ENCODE results near the gene ZNF699. TPM values are rescaled to one million over a fixed set of nuclear protein-coding genes. Genes with fewer than 3 reads are reported as not detected.
A peak's percentile ranks its signal among the peaks of the same experiment; 100 is the strongest.

Gene ZNF699
- total RNA-seq (2012; rRNA removed): 7.2 and 7.3 TPM in 2 replicates
- polyA plus RNA-seq (2012; rRNA removed): 1.3 and 1.5 TPM in 2 replicates
- polyA plus RNA-seq (2012; cell fraction: cytosol; rRNA removed): 0.84 and 2.7 TPM in 2 replicates
- 4.9 and 6.5 TPM in 2 replicates for polyA plus RNA-seq (2012; cell fraction: nucleus; rRNA removed; ENCODE audit: low replicate concordance)
- Bru-seq, nascent RNA: percentile 71 among the genes with signal in this experiment
- BruChase-seq, experiment 1, labeled RNA remaining after a 6-hour chase: percentile 53 among the genes with signal in this experiment
- percentile 51 among the genes with signal in this experiment for BruChase-seq, experiment 2, labeled RNA remaining after a 2-hour chase
- long read RNA-seq, partial matches to known transcripts: 1 of 3 reads
- long read RNA-seq, other reads (novel, unspliced or antisense): 1 of 3 reads

GRCh38 chr19:9309139-9309973, at the start of gene ZNF699:
TSS of gene ZNF699 (minus strand) at chr19:9309838. CDS start at chr19:9305119, 4,719 bp downstream.
- Histone ChIP-seq H3K18ac (ENCODE audit: low read depth, low read length) (peak within 1 kb of the TSS; percentile 62), H2BK5ac (ENCODE audit: low read depth, low read length, poor library complexity, severe bottlenecking) (peak within 1 kb of the TSS; percentile 57), H3K4me1 (ENCODE audit: control insufficient read depth, insufficient read depth, low read length) (0 out of 2 replicates have a peak, but pooled peaks cover 2% of the 10 kb centered on the region), H3K14ac (replicated peaks; ENCODE audit: low read depth, low read length) (peak within 1 kb of the TSS; percentile 62), H2AK9ac (replicated peaks; ENCODE audit: low read depth, low read length, poor library complexity) (peak within 1 kb of the TSS; percentile 81), H3K4me3 (ENCODE audit: insufficient read depth, low read depth, low read length) (peak within 1 kb of the TSS; percentile 94), H3K36me3 (ENCODE audit: control insufficient read depth, insufficient read depth, low read length) (peaks cover 2% of the 10 kb centered on the region), H3K9ac (ENCODE audit: low read depth, low read length) (peak within 1 kb of the TSS; percentile 80), H3K56ac (ENCODE audit: extremely low read depth, insufficient read depth, low read length) (peak within 1 kb of the TSS; percentile 63), H3K4ac (ENCODE audit: low read depth, low read length) (peak within 1 kb of the TSS; percentile 84), H3K79me1 (ENCODE audit: low read depth in 1 of 2, low read length in 2 of 2) (peaks cover 2 to 4% of the 10 kb centered on the region in 2 experiments; a peak in 1 of 4 replicates), H4K91ac (ENCODE audit: insufficient read depth, low read depth, low read length) (peak within 1 kb of the TSS; percentile 91), H2BK120ac (ENCODE audit: low read depth, low read length) (peak within 1 kb of the TSS; percentile 91), H3K27me3 (ENCODE audit: control insufficient read depth, insufficient read depth, low read length) (no peaks in the 10 kb centered on the region), H2AK5ac (ENCODE audit: low read depth, low read length) (no peak within 1 kb of the TSS), H3K4me2 (ENCODE audit: low read depth, low read length) (peak within 1 kb of the TSS; percentile 91), H4K5ac (ENCODE audit: low read depth, low read length) (peak within 1 kb of the TSS; percentile 55), H2BK15ac (ENCODE audit: low read depth, low read length) (peak within 1 kb of the TSS; percentile 53; the same call in 1 of the 3 replicates), H3K23ac (ENCODE audit: low read depth, low read length) (peak within 1 kb of the TSS; percentile 91), H4K20me1 (ENCODE audit: insufficient read depth, low read length) (no peaks in the 10 kb centered on the region), H3K9me3 (ENCODE audit: control insufficient read depth, insufficient read depth, low read length) (peaks cover under 1% of the 10 kb centered on the region; the same call in 1 of the 2 replicates), H3K27ac (ENCODE audit: insufficient read depth, low read length) (peak within 1 kb of the TSS; percentile 86), H3K9me1 (ENCODE audit: insufficient read depth, low read length) (no peaks in the 10 kb centered on the region; the same call in 1 of the 2 replicates), H4K8ac (ENCODE audit: low read depth in 2 of 2, low read length in 2 of 2) (peak within 1 kb of the TSS; percentile 78 to 92), H2AFZ (replicated peaks; ENCODE audit: low read length, poor library complexity) (peak within 1 kb of the TSS; percentile 99), H2BK20ac (ENCODE audit: low read depth, low read length) (peak within 1 kb of the TSS; percentile 73; the same call in 1 of the 2 replicates)
- no TSS peak for BruUV-seq (replicated peaks)
- CTCF ChIA-PET: no interaction called here
- ATAC-seq (ENCODE audit: low read depth): peak; percentile 92
- in situ Hi-C loops (cut with MboI; ENCODE audit: low sequenced_read_pairs) (no loop called here), dilution Hi-C loops (cut with HindIII; ENCODE audit: low sequenced_read_pairs, unreplicated experiment) (no loop called here), intact Hi-C loops (cut with micrococcal nuclease) (loop anchor here (1.0 to 5.0 kb wide), 2 partner anchors 15 to 167 kb away; partner anchors contain the start of genes ZNF317 and ZNF559)
- TF ChIP-seq, protein P1, sequence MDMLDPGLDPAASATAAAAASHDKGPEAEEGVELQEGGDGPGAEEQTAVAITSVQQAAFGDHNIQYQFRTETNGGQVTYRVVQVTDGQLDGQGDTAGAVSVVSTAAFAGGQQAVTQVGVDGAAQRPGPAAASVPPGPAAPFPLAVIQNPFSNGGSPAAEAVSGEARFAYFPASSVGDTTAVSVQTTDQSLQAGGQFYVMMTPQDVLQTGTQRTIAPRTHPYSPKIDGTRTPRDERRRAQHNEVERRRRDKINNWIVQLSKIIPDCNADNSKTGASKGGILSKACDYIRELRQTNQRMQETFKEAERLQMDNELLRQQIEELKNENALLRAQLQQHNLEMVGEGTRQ (IDR thresholded peaks at IDR 0.05; ENCODE audit: low read depth, low read length): no peak
- TF ChIP-seq NFE2L2 (IDR thresholded peaks at IDR 0.05; ENCODE audit: low read depth, low read length) (no peak), POLR2A (IDR thresholded peaks at IDR 0.05; ENCODE audit: low read depth, low read length) (peak; percentile 81), BHLHE40 (IDR thresholded peaks at IDR 0.05; ENCODE audit: low read depth, low read length) (no peak), MXI1 (IDR thresholded peaks at IDR 0.05; ENCODE audit: borderline replicate concordance, low read depth, low read length) (peak; percentile 46; the same call in 1 of the 2 replicates), CHD1 (IDR thresholded peaks at IDR 0.05; ENCODE audit: low read depth, low read length) (no peak), FOS (IDR thresholded peaks at IDR 0.05; ENCODE audit: low read depth, low read length) (no peak), CEBPB (IDR thresholded peaks at IDR 0.05; ENCODE audit: low read depth, low read length) (no peak), RFX5 (IDR thresholded peaks at IDR 0.05; ENCODE audit: low read depth, low read length) (no peak), CTCF (conservative IDR thresholded peaks at IDR 0.05; ENCODE audit: low read depth, low read length) (no peak)
- peak; percentile 96 for DNase-seq
- 0% methylated on average over 15 of the region's 63 CpGs; no CpG with 5 or more reads in 1 of the 2 experiments for WGBS, 2 experiments (ENCODE audit: extremely low coverage in 2 of 2, insufficient read length in 1 of 2)
- POLR2A ChIA-PET (ENCODE audit: unreplicated experiment): no interaction called here
